Liver (tissue), 9 donors: ENCODE results near the gene KDM7A. TPM values are rescaled to one million over a fixed set of nuclear protein-coding genes. Genes with fewer than 3 reads are reported as not detected.

ENCODE experiments used
- DNase-seq: peaks from one replicate; pipeline ENCODE4 v3.0.0-alpha.2; 2017; ENCODE audit warnings: low spot score
- H3K27ac ChIP-seq, 2 donors: one replicate each; pipeline ENCODE4 v1.7.0; 2013; ENCODE audit warnings: inconsistent platforms in 2 of 2, low read length in 2 of 2, control low read depth in 1 of 2, low read depth in 1 of 2, mild to moderate bottlenecking in 1 of 2
- H3K27me3 ChIP-seq, 4 donors: one replicate each; pipeline versions ENCODE4 v1.6.1 to v1.7.0; 2013; ENCODE audit warnings: low read length in 3 of 4, inconsistent platforms in 1 of 4, mild to moderate bottlenecking in 1 of 4, moderate library complexity in 1 of 4; ENCODE audit not compliant: control insufficient read depth in 4 of 4, insufficient read depth in 4 of 4
- H3K36me3 ChIP-seq, 4 donors: one replicate each; pipeline versions ENCODE4 v1.6.1 to v1.7.0; 2013; ENCODE audit warnings: low read length in 3 of 4, mild to moderate bottlenecking in 3 of 4, low read depth in 1 of 4, moderate library complexity in 1 of 4; ENCODE audit not compliant: control insufficient read depth in 4 of 4, insufficient read depth in 3 of 4
- H3K4me1 ChIP-seq, 4 donors: one replicate each; pipeline versions ENCODE4 v1.6.1 to v1.7.0; 2013; ENCODE audit warnings: low read length in 3 of 4, mild to moderate bottlenecking in 3 of 4, moderate library complexity in 1 of 4; ENCODE audit not compliant: control insufficient read depth in 4 of 4, insufficient read depth in 4 of 4
- H3K4me3 ChIP-seq, 3 donors: one replicate each; pipeline versions ENCODE4 v1.6.1 to v1.7.0; 2013; ENCODE audit warnings: low read length in 3 of 3, control low read depth in 1 of 3, low read depth in 1 of 3, mild to moderate bottlenecking in 1 of 3
- H3K9ac ChIP-seq, 2 donors: one replicate each; pipeline ENCODE4 v1.7.0; 2013; ENCODE audit warnings: low read length in 2 of 2, mild to moderate bottlenecking in 2 of 2, moderate library complexity in 2 of 2, control low read depth in 1 of 2, low read depth in 1 of 2
- H3K9me3 ChIP-seq, 4 donors: one replicate each; pipeline versions ENCODE4 v1.6.1 to v1.7.0; 2013; ENCODE audit warnings: low read length in 3 of 4; ENCODE audit not compliant: control insufficient read depth in 4 of 4
- ATF3 ChIP-seq: IDR thresholded peaks from 2 replicates; pipeline ENCODE4 v1.6.1; 2016; ENCODE audit warnings: antibody characterized with exemption
- EGR1 ChIP-seq, 2 donors: IDR thresholded peaks; 2 replicates each; pipeline ENCODE4 v1.6.1; 2016 to 2018; ENCODE audit warnings: antibody characterized with exemption in 2 of 2, low read depth in 2 of 2
- FOXA1 ChIP-seq: IDR thresholded peaks from 2 replicates; pipeline ENCODE4 v1.6.1; 2016; ENCODE audit warnings: antibody characterized with exemption
- FOXA2 ChIP-seq: IDR thresholded peaks from 2 replicates; pipeline ENCODE4 v1.6.1; 2016; ENCODE audit warnings: antibody characterized with exemption
- GABPA ChIP-seq, 2 donors: IDR thresholded peaks in 1 of 2; conservative IDR thresholded peaks in 1 of 2; 2 replicates each; pipeline ENCODE4 v1.6.1; 2016; ENCODE audit warnings: antibody characterized with exemption in 2 of 2, mild to moderate bottlenecking in 1 of 2, moderate library complexity in 1 of 2
- HNF4A ChIP-seq, 2 donors: conservative IDR thresholded peaks; 2 replicates each; pipeline ENCODE4 v1.6.1; 2016; ENCODE audit warnings: antibody characterized with exemption in 2 of 2, mild to moderate bottlenecking in 2 of 2
- HNF4G ChIP-seq: IDR thresholded peaks from 2 replicates; pipeline ENCODE4 v1.6.1; 2016; ENCODE audit warnings: antibody characterized with exemption
- JUND ChIP-seq, 2 donors: IDR thresholded peaks; 2 replicates each; pipeline ENCODE4 v1.6.1; 2016; ENCODE audit warnings: antibody characterized with exemption in 2 of 2
- NR2F2 ChIP-seq: IDR thresholded peaks from 2 replicates; pipeline ENCODE4 v1.6.1; 2016; ENCODE audit warnings: antibody characterized with exemption
- RAD21 ChIP-seq, 2 donors: IDR thresholded peaks; 2 replicates each; pipeline ENCODE4 v1.6.1; 2016; ENCODE audit warnings: antibody characterized with exemption in 2 of 2, mild to moderate bottlenecking in 2 of 2
- RXRA ChIP-seq, 2 donors: IDR thresholded peaks; 2 replicates each; pipeline ENCODE4 v1.6.1; 2017 to 2018; ENCODE audit warnings: antibody characterized with exemption in 2 of 2, mild to moderate bottlenecking in 1 of 2
- SP1 ChIP-seq: IDR thresholded peaks from 2 replicates; pipeline ENCODE4 v1.6.1; 2018; ENCODE audit warnings: antibody characterized with exemption, mild to moderate bottlenecking
- TAF1 ChIP-seq: conservative IDR thresholded peaks from 2 replicates; pipeline ENCODE4 v1.6.1; 2016; ENCODE audit warnings: antibody characterized with exemption, mild to moderate bottlenecking
- YY1 ChIP-seq: IDR thresholded peaks from 2 replicates; pipeline ENCODE4 v1.6.1; 2016; ENCODE audit warnings: antibody characterized with exemption, mild to moderate bottlenecking
- WGBS: extraction: QIAGEN DNeasy Blood & Tissue Kit; methylation state at CpG from one replicate; pipeline ENCODE4 v1.1.7; 2013; 5-methylcytosine and 5-hydroxymethylcytosine counted together
- polyA plus RNA-seq, 2 donors: library from polyadenylated mRNA; stranded (reverse) in 1 of 2; unstranded in 1 of 2; fragments of 200-250 nt in 1 of 2; fragments of >200 nt in 1 of 2; fragmentation: Nextera tagmentation in 1 of 2; extraction: Ambion mirVana in 1 of 2; gene quantifications; one replicate each; pipeline versions ENCODE4 v1.2.1 to v1.2.3, GENCODE V29; 2013 to 2015
- total RNA-seq, 2 donors: library from RNA; depleted of rRNA; stranded (reverse); fragments of >200 nt; gene quantifications; one replicate each; pipeline ENCODE4 v1.2.3, GENCODE V29; 2014
- TF ChIP-seq, protein P1 (sequence below): IDR thresholded peaks from 2 replicates; pipeline ENCODE4 v1.6.1; 2016; ENCODE audit warnings: antibody characterized with exemption
- TF ChIP-seq, protein P2 (sequence below): fragments of 150-350 bp; IDR thresholded peaks from 2 replicates; pipeline ENCODE4 v1.5.1; 2017; ENCODE audit warnings: improper control_type of control experiment, low read depth, low read length; ENCODE audit not compliant: missing input control
- TF ChIP-seq, protein P3 (sequence below): IDR thresholded peaks from 2 replicates; pipeline ENCODE4 v1.6.1; 2016; ENCODE audit warnings: antibody characterized with exemption, mild to moderate bottlenecking
- TF ChIP-seq, protein P4 (sequence below): IDR thresholded peaks from 2 replicates; pipeline ENCODE4 v1.6.1; 2016; ENCODE audit warnings: antibody characterized with exemption
- donor health status: healthy.
- donor health status: healthy.
- donor health status: healthy.
- donor health status: healthy.
- donor health status: healthy.

The KDM7A gene
- total and polyA plus RNA-seq, 4 donors, result 1.9 to 27.5 (median 9.9) TPM

DNA sequence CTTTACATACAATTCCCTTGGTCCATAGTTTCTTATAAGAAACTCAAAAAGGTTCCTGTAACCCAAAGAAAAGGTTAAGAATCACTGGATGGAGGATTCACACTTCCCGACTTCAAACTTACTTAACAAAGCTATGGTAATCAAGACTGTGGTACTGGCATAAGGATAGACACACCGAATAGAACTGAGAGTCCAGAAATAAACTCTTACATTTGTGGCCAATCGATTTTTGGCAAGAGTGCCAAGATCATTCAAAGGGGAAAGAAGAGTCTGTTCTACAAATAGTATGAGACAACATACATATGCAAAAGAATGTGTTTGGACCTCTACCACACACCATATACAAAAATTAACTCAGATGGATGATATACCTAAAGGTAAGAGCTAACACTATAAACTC, 32.8 kb downstream of the KDM7A start:
- DNase-seq, result no peak
- Histone ChIP-seq H3K36me3 (peaks cover 0 to 6% (median 0%) of the 10 kb centered on the region in 4 donors), H3K4me3 (no peak overlapping the region), H3K4me1 (peaks cover 0 to 4% (median 1%) of the 10 kb centered on the region in 4 donors), H3K27ac (no peak overlapping the region), H3K9me3 (no peaks in the 10 kb centered on the region), H3K9ac (no peak overlapping the region), H3K27me3 (no peaks in the 10 kb centered on the region)
- TF ChIP-seq ATF3, result no peak
- TF ChIP-seq SP1, result no peak
- no peak for TF ChIP-seq RAD21 (IDR thresholded peaks at IDR 0.05)
- TF ChIP-seq YY1, result no peak
- TF ChIP-seq, protein P1, sequence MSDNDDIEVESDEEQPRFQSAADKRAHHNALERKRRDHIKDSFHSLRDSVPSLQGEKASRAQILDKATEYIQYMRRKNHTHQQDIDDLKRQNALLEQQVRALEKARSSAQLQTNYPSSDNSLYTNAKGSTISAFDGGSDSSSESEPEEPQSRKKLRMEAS, result no peak
- no peak for TF ChIP-seq FOXA1
- TF ChIP-seq TAF1, result no peak
- no peak for TF ChIP-seq FOXA2
- no peak for TF ChIP-seq NR2F2
- TF ChIP-seq JUND (IDR thresholded peaks at IDR 0.05), result no peak
- TF ChIP-seq HNF4A (conservative IDR thresholded peaks at IDR 0.05), result no peak
- no peak for TF ChIP-seq EGR1 (IDR thresholded peaks at IDR 0.05; ENCODE audit: low read depth in 2 of 2)
- TF ChIP-seq, protein P2, sequence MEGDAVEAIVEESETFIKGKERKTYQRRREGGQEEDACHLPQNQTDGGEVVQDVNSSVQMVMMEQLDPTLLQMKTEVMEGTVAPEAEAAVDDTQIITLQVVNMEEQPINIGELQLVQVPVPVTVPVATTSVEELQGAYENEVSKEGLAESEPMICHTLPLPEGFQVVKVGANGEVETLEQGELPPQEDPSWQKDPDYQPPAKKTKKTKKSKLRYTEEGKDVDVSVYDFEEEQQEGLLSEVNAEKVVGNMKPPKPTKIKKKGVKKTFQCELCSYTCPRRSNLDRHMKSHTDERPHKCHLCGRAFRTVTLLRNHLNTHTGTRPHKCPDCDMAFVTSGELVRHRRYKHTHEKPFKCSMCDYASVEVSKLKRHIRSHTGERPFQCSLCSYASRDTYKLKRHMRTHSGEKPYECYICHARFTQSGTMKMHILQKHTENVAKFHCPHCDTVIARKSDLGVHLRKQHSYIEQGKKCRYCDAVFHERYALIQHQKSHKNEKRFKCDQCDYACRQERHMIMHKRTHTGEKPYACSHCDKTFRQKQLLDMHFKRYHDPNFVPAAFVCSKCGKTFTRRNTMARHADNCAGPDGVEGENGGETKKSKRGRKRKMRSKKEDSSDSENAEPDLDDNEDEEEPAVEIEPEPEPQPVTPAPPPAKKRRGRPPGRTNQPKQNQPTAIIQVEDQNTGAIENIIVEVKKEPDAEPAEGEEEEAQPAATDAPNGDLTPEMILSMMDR, result no peak
- no peak for TF ChIP-seq HNF4G
- TF ChIP-seq, protein P3, sequence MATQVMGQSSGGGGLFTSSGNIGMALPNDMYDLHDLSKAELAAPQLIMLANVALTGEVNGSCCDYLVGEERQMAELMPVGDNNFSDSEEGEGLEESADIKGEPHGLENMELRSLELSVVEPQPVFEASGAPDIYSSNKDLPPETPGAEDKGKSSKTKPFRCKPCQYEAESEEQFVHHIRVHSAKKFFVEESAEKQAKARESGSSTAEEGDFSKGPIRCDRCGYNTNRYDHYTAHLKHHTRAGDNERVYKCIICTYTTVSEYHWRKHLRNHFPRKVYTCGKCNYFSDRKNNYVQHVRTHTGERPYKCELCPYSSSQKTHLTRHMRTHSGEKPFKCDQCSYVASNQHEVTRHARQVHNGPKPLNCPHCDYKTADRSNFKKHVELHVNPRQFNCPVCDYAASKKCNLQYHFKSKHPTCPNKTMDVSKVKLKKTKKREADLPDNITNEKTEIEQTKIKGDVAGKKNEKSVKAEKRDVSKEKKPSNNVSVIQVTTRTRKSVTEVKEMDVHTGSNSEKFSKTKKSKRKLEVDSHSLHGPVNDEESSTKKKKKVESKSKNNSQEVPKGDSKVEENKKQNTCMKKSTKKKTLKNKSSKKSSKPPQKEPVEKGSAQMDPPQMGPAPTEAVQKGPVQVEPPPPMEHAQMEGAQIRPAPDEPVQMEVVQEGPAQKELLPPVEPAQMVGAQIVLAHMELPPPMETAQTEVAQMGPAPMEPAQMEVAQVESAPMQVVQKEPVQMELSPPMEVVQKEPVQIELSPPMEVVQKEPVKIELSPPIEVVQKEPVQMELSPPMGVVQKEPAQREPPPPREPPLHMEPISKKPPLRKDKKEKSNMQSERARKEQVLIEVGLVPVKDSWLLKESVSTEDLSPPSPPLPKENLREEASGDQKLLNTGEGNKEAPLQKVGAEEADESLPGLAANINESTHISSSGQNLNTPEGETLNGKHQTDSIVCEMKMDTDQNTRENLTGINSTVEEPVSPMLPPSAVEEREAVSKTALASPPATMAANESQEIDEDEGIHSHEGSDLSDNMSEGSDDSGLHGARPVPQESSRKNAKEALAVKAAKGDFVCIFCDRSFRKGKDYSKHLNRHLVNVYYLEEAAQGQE, result no peak
- TF ChIP-seq RXRA (IDR thresholded peaks at IDR 0.05), result no peak
- no peak for TF ChIP-seq GABPA (IDR thresholded peaks at IDR 0.05 in 1 of 2, conservative IDR thresholded peaks at IDR 0.05 in 1 of 2)
- TF ChIP-seq, protein P4, sequence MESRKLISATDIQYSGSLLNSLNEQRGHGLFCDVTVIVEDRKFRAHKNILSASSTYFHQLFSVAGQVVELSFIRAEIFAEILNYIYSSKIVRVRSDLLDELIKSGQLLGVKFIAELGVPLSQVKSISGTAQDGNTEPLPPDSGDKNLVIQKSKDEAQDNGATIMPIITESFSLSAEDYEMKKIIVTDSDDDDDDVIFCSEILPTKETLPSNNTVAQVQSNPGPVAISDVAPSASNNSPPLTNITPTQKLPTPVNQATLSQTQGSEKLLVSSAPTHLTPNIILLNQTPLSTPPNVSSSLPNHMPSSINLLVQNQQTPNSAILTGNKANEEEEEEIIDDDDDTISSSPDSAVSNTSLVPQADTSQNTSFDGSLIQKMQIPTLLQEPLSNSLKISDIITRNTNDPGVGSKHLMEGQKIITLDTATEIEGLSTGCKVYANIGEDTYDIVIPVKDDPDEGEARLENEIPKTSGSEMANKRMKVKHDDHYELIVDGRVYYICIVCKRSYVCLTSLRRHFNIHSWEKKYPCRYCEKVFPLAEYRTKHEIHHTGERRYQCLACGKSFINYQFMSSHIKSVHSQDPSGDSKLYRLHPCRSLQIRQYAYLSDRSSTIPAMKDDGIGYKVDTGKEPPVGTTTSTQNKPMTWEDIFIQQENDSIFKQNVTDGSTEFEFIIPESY, result no peak
- WGBS, result 54% methylated on average over 3 of the region's 3 CpGs
